ENCODE data around the gene CFAP46.

The CFAP46 gene

GRCh38 chr10:132946806-132947546 lies 4.6 kb upstream of the CFAP46 start:
- Histone ChIP-seq H3K79me2 (ENCODE audit: insufficient read depth, low read length) (no peaks in the 10 kb centered on the region), H3F3A (ENCODE audit: low read depth) (no peaks in the 10 kb centered on the region), H3K4me2 (ENCODE audit: low read depth, low read length, poor library complexity, severe bottlenecking) (no peak overlapping the region), H3K36me3 (ENCODE audit: insufficient read depth, low read length) (no peaks in the 10 kb centered on the region), H3K9me2 (replicated peaks; ENCODE audit: low read depth, low read length) (no peaks in the 10 kb centered on the region), H3K4me1 (ENCODE audit: insufficient read depth, low read length, poor library complexity, severe bottlenecking) (no peaks in the 10 kb centered on the region), H3K9ac (ENCODE audit: low read depth, low read length, poor library complexity, severe bottlenecking) (no peak overlapping the region), H3K4me3 (ENCODE audit: low read length, poor library complexity, severe bottlenecking) (no peak overlapping the region), H3K27me3 (ENCODE audit: insufficient read depth, low read length, poor library complexity, severe bottlenecking) (no peaks in the 10 kb centered on the region), H2AFZ (ENCODE audit: low read length) (no peak overlapping the region), H4K20me1 (ENCODE audit: insufficient read depth, low read length, poor library complexity, severe bottlenecking) (no peaks in the 10 kb centered on the region), H3K9me3 (ENCODE audit: insufficient read depth, low read depth, low read length) (no peaks in the 10 kb centered on the region)
- TF ChIP-seq EZH2phosphoT487 (IDR thresholded peaks at IDR 0.05; ENCODE audit: borderline replicate concordance) (no peak), CTCF (conservative IDR thresholded peaks at IDR 0.05; ENCODE audit: low read length) (no peak)

- Histone ChIP-seq H3F3A (ENCODE audit: low read depth) (no peaks in the 10 kb centered on the region), H3K79me2 (ENCODE audit: insufficient read depth, low read length) (no peaks in the 10 kb centered on the region), H3K4me2 (ENCODE audit: low read depth, low read length, poor library complexity, severe bottlenecking) (no peak overlapping the region), H2AFZ (ENCODE audit: low read length) (no peak overlapping the region), H3K4me3 (ENCODE audit: low read length, poor library complexity, severe bottlenecking) (no peak overlapping the region), H3K9me3 (ENCODE audit: insufficient read depth, low read depth, low read length) (no peaks in the 10 kb centered on the region), H3K9ac (ENCODE audit: low read depth, low read length, poor library complexity, severe bottlenecking) (no peak overlapping the region), H3K27me3 (ENCODE audit: insufficient read depth, low read length, poor library complexity, severe bottlenecking) (no peaks in the 10 kb centered on the region), H3K9me2 (replicated peaks; ENCODE audit: low read depth, low read length) (no peaks in the 10 kb centered on the region), H4K20me1 (ENCODE audit: insufficient read depth, low read length, poor library complexity, severe bottlenecking) (no peaks in the 10 kb centered on the region), H3K36me3 (ENCODE audit: insufficient read depth, low read length) (no peaks in the 10 kb centered on the region), H3K4me1 (ENCODE audit: insufficient read depth, low read length, poor library complexity, severe bottlenecking) (no peaks in the 10 kb centered on the region)
- TF ChIP-seq EZH2phosphoT487 (IDR thresholded peaks at IDR 0.05; ENCODE audit: borderline replicate concordance) = no peak
- TF ChIP-seq CTCF (conservative IDR thresholded peaks at IDR 0.05; ENCODE audit: low read length) = no peak
These were observed 3.9 kb upstream of the CFAP46 start for GRCh38 chr10:132946311-132946710.

- Histone ChIP-seq H3F3A (ENCODE audit: low read depth) (no peaks in the 10 kb centered on the region), H3K4me3 (ENCODE audit: low read length, poor library complexity, severe bottlenecking) (no peak overlapping the region), H3K9me2 (replicated peaks; ENCODE audit: low read depth, low read length) (no peaks in the 10 kb centered on the region), H2AFZ (ENCODE audit: low read length) (no peak overlapping the region), H3K9me3 (ENCODE audit: insufficient read depth, low read depth, low read length) (no peaks in the 10 kb centered on the region), H3K79me2 (ENCODE audit: insufficient read depth, low read length) (no peaks in the 10 kb centered on the region), H3K4me2 (ENCODE audit: low read depth, low read length, poor library complexity, severe bottlenecking) (no peak overlapping the region), H3K27me3 (ENCODE audit: insufficient read depth, low read length, poor library complexity, severe bottlenecking) (no peaks in the 10 kb centered on the region), H4K20me1 (ENCODE audit: insufficient read depth, low read length, poor library complexity, severe bottlenecking) (no peaks in the 10 kb centered on the region), H3K36me3 (ENCODE audit: insufficient read depth, low read length) (no peaks in the 10 kb centered on the region), H3K4me1 (ENCODE audit: insufficient read depth, low read length, poor library complexity, severe bottlenecking) (no peaks in the 10 kb centered on the region), H3K9ac (ENCODE audit: low read depth, low read length, poor library complexity, severe bottlenecking) (no peak overlapping the region)
- TF ChIP-seq EZH2phosphoT487 (IDR thresholded peaks at IDR 0.05; ENCODE audit: borderline replicate concordance) (no peak), CTCF (conservative IDR thresholded peaks at IDR 0.05; ENCODE audit: low read length) (no peak)
These were observed 3.5 kb upstream of the CFAP46 start for GRCh38 chr10:132945894-132946255.
